HG03521 (cell line): ENCODE measurements around the gene ZNF277.
A peak's percentile ranks its signal among the peaks of the same experiment; 100 is the strongest.
"Not testable (repeated sequence)": the region's sequence is repeated elsewhere in the genome, so short reads cannot be mapped to it uniquely, and the experiment has no call there.

Experiments
- ATAC-seq: cut with Tn5 transposase; IDR thresholded peaks from one replicate; pipeline ENCODE4 v1.9.1; 2021; ENCODE audit warnings: mild to moderate bottlenecking, moderate library complexity; ENCODE audit not compliant: unreplicated experiment

The ZNF277 gene

DNA sequence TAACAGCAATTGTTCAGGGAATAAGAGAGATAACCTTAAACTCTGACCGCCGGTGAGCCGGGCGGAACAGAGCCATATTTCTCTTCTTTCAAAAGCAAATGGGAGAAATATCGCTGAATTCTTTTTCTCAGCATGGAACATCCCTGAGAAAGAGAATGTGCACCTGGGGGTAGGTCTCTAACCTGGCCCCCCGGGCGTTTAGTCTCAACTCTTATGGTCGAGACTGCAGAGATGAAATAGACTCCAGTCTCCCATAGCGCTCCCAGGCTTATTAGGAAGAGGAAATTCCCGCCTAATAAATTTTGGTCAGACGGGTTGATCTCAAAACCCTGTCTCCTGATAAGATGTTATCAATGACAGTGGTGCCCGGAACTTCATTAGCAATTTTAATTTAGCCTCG, 43.5 kb downstream of the ZNF277 start:
- ATAC-seq, result not testable (repeated sequence)

DNA sequence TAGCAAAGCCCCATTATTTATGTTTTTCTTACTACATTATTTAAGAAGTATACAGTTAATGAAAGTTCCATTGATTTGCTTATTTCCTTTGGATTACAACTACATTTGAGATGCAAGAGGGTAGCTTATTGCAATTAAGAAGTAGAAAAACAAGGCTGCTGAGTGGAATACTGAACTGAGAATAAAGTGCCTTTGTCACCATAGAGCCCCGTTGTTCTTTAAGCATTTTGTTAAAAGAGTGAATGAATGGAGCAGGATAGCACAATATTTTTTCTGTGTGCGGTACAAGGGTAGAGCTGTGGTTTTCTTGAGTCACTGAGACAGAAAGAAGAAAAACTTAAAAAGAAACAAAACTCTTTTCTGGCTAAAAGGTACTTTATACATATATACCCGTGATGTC, 45.6 kb downstream of the ZNF277 start:
- ATAC-seq, result no peak

DNA sequence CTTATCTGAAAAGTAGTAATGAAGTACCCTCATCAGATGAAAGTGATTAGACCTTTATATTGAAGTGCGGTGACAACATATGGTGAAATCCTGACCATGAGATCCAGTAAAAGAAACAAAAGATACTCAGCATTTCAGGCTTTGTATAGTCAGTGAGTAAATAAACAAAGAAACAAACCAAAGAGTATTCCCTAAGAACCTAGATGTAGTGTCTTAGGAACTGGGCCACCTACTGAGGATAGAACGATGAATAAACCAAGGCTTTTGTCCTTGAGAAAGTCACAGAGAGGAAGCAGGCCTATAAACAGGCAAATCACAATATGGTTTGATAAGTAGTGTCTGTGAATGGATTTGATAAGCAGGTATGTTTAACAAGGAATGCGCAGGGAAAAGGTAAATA, 46.2 kb downstream of the ZNF277 start:
- no peak for ATAC-seq

DNA sequence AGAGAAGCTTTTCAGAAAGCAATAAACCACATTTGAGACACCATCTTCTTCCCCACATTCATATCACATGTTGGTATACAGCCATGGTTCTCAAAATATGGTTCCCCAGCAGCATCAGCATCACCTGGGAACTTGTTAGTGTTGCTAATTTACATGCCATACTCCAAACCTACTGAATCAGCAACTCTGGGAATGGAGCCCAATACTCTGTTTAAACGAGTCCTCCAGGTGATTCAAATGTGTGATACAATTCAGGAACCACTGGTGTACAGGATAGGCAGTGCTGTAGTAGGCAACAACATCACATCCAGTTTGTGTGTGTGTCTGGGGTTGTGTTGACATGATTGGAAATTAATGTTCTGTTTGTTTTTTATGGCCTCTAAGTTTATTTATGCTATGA, 47.7 kb downstream of the ZNF277 start:
- ATAC-seq, result no peak

GRCh38 chr7:112254709-112255387, 48.4 kb downstream of the ZNF277 start:
- ATAC-seq, result no peak

GRCh38 chr7:112255388-112255720, 48.9 kb downstream of the ZNF277 start:
- no peak for ATAC-seq

GRCh38 chr7:112257073-112257472, 50.6 kb downstream of the ZNF277 start:
- ATAC-seq, result no peak

GRCh38 chr7:112260911-112261310, 54.4 kb downstream of the ZNF277 start:
- no peak for ATAC-seq

DNA sequence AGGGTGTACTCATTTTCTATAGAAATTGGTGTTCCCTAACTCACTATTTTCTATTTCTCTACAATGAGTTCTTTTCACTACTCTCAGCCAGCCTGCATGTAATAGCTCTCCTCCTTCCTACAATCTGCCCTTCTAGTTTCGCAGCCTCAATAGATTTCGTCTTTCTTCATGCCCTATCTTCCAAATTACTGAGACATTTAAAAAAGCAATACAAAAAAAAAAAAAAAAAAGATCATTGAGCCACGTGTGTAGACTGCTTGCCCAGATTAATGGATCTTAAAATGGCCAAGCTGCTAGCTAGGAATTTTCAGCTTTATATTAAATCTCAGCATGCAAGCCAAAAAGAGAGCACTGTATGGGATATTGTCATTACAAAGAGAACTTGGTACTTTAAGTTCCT, 55.5 kb downstream of the ZNF277 start:
- no peak for ATAC-seq

- no peak for ATAC-seq
Observed at GRCh38 chr7:112262855-112263487, 56.5 kb downstream of the ZNF277 start.

DNA sequence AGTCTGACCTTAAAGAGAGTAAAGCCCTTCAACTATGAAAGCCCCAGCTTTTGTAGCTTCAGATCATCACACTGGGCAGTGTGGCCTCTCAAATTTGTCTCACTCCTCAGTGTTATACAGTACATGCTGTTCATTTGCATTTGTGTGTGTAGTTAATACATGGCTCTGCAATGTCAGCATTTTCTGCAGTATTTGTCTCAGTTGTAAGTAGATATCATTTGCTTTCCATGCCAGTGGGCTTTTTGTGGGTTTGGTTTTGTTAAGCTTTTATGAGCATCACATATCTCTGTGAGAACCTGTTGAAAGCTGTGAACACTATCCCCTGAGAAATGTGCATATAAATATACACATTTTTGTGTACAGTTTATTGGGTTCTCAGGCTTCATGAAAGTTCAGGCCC, 57.0 kb downstream of the ZNF277 start:
- no peak for ATAC-seq

- no peak for ATAC-seq
Observed at GRCh38 chr7:112266141-112266540, 59.6 kb downstream of the ZNF277 start.

- no peak for ATAC-seq
Observed at GRCh38 chr7:112266595-112267270, 60.2 kb downstream of the ZNF277 start.

DNA sequence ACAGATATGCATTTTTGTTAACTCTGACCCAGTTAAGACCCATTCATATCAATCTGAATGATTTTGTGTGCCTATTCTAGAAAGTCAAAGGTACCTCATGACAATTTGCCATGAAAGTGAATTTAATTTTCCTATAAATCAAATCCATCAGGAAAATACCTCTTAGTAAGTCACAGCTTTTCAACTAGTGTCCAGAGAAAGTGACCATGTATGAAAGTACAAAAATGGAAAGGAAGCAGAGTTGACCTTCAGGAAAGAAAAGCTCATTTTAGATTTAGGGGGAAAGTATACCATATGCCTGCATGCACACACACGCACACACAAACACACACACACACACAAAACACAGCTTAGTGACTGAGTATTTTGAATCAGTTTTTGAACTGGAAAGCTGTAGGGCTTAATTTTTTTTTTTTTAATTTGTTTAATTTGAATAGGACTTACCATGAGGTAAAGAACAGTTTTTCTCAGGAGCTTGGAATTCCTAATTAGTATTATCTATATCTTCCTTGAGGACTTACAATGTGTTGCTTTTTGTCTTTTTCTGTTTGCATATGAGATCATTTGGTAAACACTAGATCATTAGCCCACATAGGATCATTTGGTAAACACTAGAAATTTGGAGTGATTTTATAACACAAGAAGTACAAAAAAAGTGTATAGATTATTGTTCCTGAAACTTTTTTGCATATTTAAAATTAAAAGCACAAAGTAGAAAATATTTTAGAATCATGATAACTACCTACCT, 61.6 kb downstream of the ZNF277 start:
- no peak for ATAC-seq

- no peak for ATAC-seq
Observed at GRCh38 chr7:112271162-112271561, 64.7 kb downstream of the ZNF277 start.

- ATAC-seq, result no peak
Observed at GRCh38 chr7:112272921-112273561, 66.5 kb downstream of the ZNF277 start.

GRCh38 chr7:112279042-112279441, 72.5 kb downstream of the ZNF277 start:
- no peak for ATAC-seq

GRCh38 chr7:112280267-112280666, 73.8 kb downstream of the ZNF277 start:
- no peak for ATAC-seq

DNA sequence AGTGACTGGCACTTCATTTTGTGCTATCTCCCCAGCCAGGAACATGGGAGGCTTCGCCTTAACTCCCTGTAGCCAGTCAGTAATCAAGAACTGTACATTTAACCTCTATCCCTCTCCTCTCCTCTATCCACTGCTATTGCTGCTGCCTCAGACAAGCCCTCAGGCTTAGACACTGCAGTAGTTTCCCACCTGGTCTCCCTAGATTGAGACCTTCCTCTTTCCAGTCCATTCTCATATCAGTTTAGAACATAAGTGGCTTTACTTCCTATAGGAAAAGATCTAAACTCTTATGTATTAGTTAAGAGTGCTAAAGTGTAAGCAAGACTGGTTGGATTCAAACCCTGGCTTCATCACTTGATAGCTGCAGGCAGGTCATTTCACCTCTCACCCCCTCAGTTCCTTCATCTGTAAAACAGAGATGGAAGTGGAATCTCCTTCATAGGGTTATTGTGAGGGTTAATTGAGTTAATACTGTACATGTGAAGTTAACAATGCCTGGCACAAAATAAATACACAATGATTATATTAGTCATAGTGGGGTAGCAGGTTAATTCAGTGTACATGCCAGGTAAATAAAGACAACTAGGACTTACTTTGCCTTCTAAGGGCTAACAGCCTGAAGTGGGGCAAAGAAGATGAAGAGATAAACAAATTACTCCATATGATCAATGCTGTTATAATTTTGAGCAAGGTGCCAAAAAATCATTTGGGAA, 76.1 kb downstream of the ZNF277 start:
- ATAC-seq, result no peak

GRCh38 chr7:112283382-112283910, 77.0 kb downstream of the ZNF277 start:
- ATAC-seq, result peak; percentile 46
